Renal pelvis (tissue), 4 donors: Measurements from ENCODE around the gene TTC36. TPM values are rescaled to one million over a fixed set of nuclear protein-coding genes. Genes with fewer than 3 reads are reported as not detected.
"Not testable (repeated sequence)": the region's sequence is repeated elsewhere in the genome, so short reads cannot be mapped to it uniquely, and the experiment has no call there.

Experiments used
- DNase-seq: peaks from one replicate; pipeline ENCODE4 v3.0.0-alpha.2; 2013
- polyA plus RNA-seq, 3 donors: library from polyadenylated mRNA; unstranded; fragments of 120-200 nt; gene quantifications; one replicate each; pipeline ENCODE4 v1.2.1, GENCODE V29; 2013; ENCODE audit not compliant: insufficient read length in 3 of 3

TTC36 gene
- polyA plus RNA-seq, 3 donors: 1.8 to 2.9 (median 2.6) TPM

DNA sequence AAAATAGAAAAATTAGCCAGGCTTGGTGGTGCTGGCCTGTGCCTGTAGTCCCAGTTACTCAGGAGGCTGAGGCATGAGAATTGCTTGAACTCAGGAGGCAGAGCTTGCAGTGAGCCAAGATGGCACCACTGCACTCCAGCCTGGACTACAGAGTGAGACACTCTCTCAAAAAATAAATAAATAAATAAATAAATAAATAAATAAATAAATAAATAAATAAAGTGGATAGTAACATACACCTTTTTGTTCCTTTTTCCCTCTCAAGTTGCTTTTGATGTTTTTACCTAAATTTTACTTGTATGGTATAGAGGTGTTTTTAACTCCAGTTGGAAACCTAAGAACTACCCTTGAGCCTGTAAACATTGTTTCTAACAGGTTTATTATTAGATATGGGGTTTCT lies 50.7 kb downstream of the TTC36 start:
- DNase-seq: not testable (repeated sequence)

Other genes starting within 250 kb of the TTC36 start
- under 1 TPM; 0.27 to 0.52 (median 0.36) TPM for gene CD3E, start 222.7 kb upstream of the TTC36 start, polyA plus RNA-seq
- gene CD3D, start 184.8 kb upstream of the TTC36 start, polyA plus RNA-seq: under 1 TPM in 1 of 3 donors, not detected in 2; 0.20 TPM
- under 1 TPM; 0.20 to 0.52 (median 0.29) TPM for gene CD3G, start 183.1 kb upstream of the TTC36 start, polyA plus RNA-seq
- 10 to 100 TPM; 34.5 to 50.0 (median 48.0) TPM for gene UBE4A, start 167.9 kb upstream of the TTC36 start, polyA plus RNA-seq
- gene ATP5MG, start 125.9 kb upstream of the TTC36 start, polyA plus RNA-seq: 100 to 1,000 TPM; 417 to 493 (median 431) TPM
- gene KMT2A, start 91.0 kb upstream of the TTC36 start, polyA plus RNA-seq: 10 to 100 TPM; 41.5 to 54.5 (median 52.9) TPM
- gene TMEM25, start 3.7 kb downstream of the TTC36 start, polyA plus RNA-seq: 10 to 100 TPM; 31.7 to 42.8 (median 33.9) TPM
- 10 to 100 TPM; 43.7 to 54.2 (median 47.7) TPM for gene IFT46, start 38.5 kb downstream of the TTC36 start, polyA plus RNA-seq
- gene ARCN1, start 44.9 kb downstream of the TTC36 start, polyA plus RNA-seq: 100 to 1,000 TPM; 152 to 180 (median 176) TPM
- gene PHLDB1, start 80.1 kb downstream of the TTC36 start, polyA plus RNA-seq: 100 to 1,000 TPM; 124 to 204 (median 185) TPM
- gene TREH, start 152.2 kb downstream of the TTC36 start, polyA plus RNA-seq: 1 to 10 TPM in 2 of 3 donors, under 1 TPM in 1; 0.41 to 3.0 (median 2.6) TPM